Hepatocyte (in vitro differentiated cells): ENCODE data around the gene GTPBP4.

Source experiments
- CTCF ChIP-seq: fragments of 200-600 bp; sonication (generic); IDR thresholded peaks from 2 replicates; pipeline ENCODE4 v1.5.1; 2016; ENCODE audit warnings: antibody characterized with exemption, mild to moderate bottlenecking; ENCODE audit not compliant: poor library complexity
- EZH2 ChIP-seq: fragments of 200-600 bp; sonication (generic); IDR thresholded peaks from 2 replicates; pipeline ENCODE4 v1.6.1; 2016; ENCODE audit warnings: antibody characterized with exemption, mild to moderate bottlenecking, borderline replicate concordance

- no peak for TF ChIP-seq CTCF
- no peak for TF ChIP-seq EZH2
Measured at GRCh38 chr10:992467-992866, 4.2 kb downstream of the GTPBP4 start.
